IMR-90 (cell line): ENCODE results near the gene FUCA2. TPM values are rescaled to one million over a fixed set of nuclear protein-coding genes. Genes with fewer than 3 reads are reported as not detected.

Source experiments
- ATAC-seq: fragments of 200-7000 bp; cut with Tn5 transposase; 2 replicates; pipeline ENCODE4 v1.9.1; 2020; ENCODE audit warnings: low read depth, mild to moderate bottlenecking, moderate library complexity
- BruUV-seq: library from RNA; stranded (reverse); fragments of 400-500 nt; replicated peaks from 2 replicates; lab custom pipeline; 2021; lab: Mats Ljungman, UMichigan
- CTCF ChIA-PET: fragments of 300-600 bp; formaldehyde crosslinking; extraction: SDS; loops from one replicate; lab custom pipeline; 2021; ENCODE audit warnings: antibody characterized with exemption; lab: Yijun Ruan, JAX
- POLR2A ChIA-PET: fragments of 300-600 bp; sonication (Branson Sonifier 250); formaldehyde crosslinking; loops from one replicate; lab custom pipeline; 2022; ENCODE audit warnings: antibody characterized with exemption; ENCODE audit not compliant: unreplicated experiment; lab: Charles Lee
- DNase-seq: peaks from one replicate; pipeline ENCODE4 v3.0.0; 2013
- H2AFZ ChIP-seq: replicated peaks from 2 replicates; pipeline ENCODE3; 2013; ENCODE audit warnings: low read length, mild to moderate bottlenecking; ENCODE audit not compliant: poor library complexity
- H2AK5ac ChIP-seq: 2 replicates; pipeline ENCODE4 v1.6.1; 2013; ENCODE audit warnings: low read depth, low read length, inconsistent platforms
- H2AK9ac ChIP-seq: replicated peaks from 2 replicates; pipeline ENCODE3; 2013; ENCODE audit warnings: mild to moderate bottlenecking, low read depth, low read length, moderate library complexity; ENCODE audit not compliant: poor library complexity
- H2BK120ac ChIP-seq: 2 replicates; pipeline ENCODE4 v1.6.1; 2013; ENCODE audit warnings: low read depth, low read length, inconsistent platforms
- H2BK15ac ChIP-seq: 3 replicates; pipeline ENCODE4 v1.6.1; 2013; ENCODE audit warnings: low read depth, low read length, inconsistent platforms
- H2BK20ac ChIP-seq: 2 replicates; pipeline ENCODE4 v1.6.1; 2013; ENCODE audit warnings: low read depth, mild to moderate bottlenecking, inconsistent platforms, low read length, moderate library complexity
- H2BK5ac ChIP-seq: 2 replicates; pipeline ENCODE4 v1.6.1; 2013; ENCODE audit warnings: mild to moderate bottlenecking, low read depth, low read length, inconsistent platforms; ENCODE audit not compliant: poor library complexity, severe bottlenecking
- H3K14ac ChIP-seq: replicated peaks from 2 replicates; pipeline ENCODE4 v1.6.1; 2013; ENCODE audit warnings: low read depth, low read length, inconsistent platforms
- H3K18ac ChIP-seq: 2 replicates; pipeline ENCODE4 v1.6.1; 2013; ENCODE audit warnings: low read depth, low read length, control low read depth
- H3K23ac ChIP-seq: 2 replicates; pipeline ENCODE4 v1.6.1; 2013; ENCODE audit warnings: low read depth, low read length, inconsistent platforms
- H3K27ac ChIP-seq: 2 replicates; pipeline ENCODE4 v1.5.1; 2013; ENCODE audit warnings: mild to moderate bottlenecking, control low read depth, low read length; ENCODE audit not compliant: insufficient read depth
- H3K27me3 ChIP-seq: 2 replicates; pipeline ENCODE4 v1.6.1; 2013; ENCODE audit warnings: low read length; ENCODE audit not compliant: control insufficient read depth, insufficient read depth
- H3K36me3 ChIP-seq: 2 replicates; pipeline ENCODE4 v1.6.1; 2013; ENCODE audit warnings: low read length, mixed read lengths; ENCODE audit not compliant: control insufficient read depth, insufficient read depth
- H3K4ac ChIP-seq: 2 replicates; pipeline ENCODE4 v1.6.1; 2013; ENCODE audit warnings: low read depth, low read length, inconsistent platforms
- H3K4me1 ChIP-seq: 2 replicates; pipeline ENCODE4 v1.6.1; 2013; ENCODE audit warnings: low read length, mixed read lengths; ENCODE audit not compliant: control insufficient read depth, insufficient read depth
- H3K4me2 ChIP-seq: 2 replicates; pipeline ENCODE4 v1.6.1; 2013; ENCODE audit warnings: low read depth, mild to moderate bottlenecking, control low read depth, low read length, moderate library complexity
- H3K4me3 ChIP-seq: 2 replicates; pipeline ENCODE4 v1.5.1; 2013; ENCODE audit warnings: low read depth, mild to moderate bottlenecking, control low read depth, low read length, moderate library complexity; ENCODE audit not compliant: insufficient read depth
- H3K56ac ChIP-seq: 2 replicates; pipeline ENCODE4 v1.6.1; 2013; ENCODE audit warnings: low read length, inconsistent platforms; ENCODE audit not compliant: insufficient read depth; ENCODE audit errors: extremely low read depth
- H3K79me1 ChIP-seq, 2 experiments: 2 replicates each; pipeline ENCODE4 v1.6.1; 2013; ENCODE audit warnings: low read length in 2 of 2, inconsistent platforms in 1 of 2, low read depth in 1 of 2
- H3K9ac ChIP-seq: 2 replicates; pipeline ENCODE4 v1.6.1; 2013; ENCODE audit warnings: low read depth, low read length, control low read depth
- H3K9me1 ChIP-seq: 2 replicates; pipeline ENCODE4 v1.6.1; 2013; ENCODE audit warnings: low read length, inconsistent platforms; ENCODE audit not compliant: insufficient read depth
- H3K9me3 ChIP-seq: 2 replicates; pipeline ENCODE4 v1.6.1; 2013; ENCODE audit warnings: low read length; ENCODE audit not compliant: control insufficient read depth, insufficient read depth
- H4K20me1 ChIP-seq: 2 replicates; pipeline ENCODE4 v1.6.1; 2013; ENCODE audit warnings: low read length, inconsistent platforms; ENCODE audit not compliant: insufficient read depth
- H4K5ac ChIP-seq: 2 replicates; pipeline ENCODE4 v1.6.1; 2013; ENCODE audit warnings: mild to moderate bottlenecking, low read depth, low read length, control low read depth
- H4K8ac ChIP-seq, 2 experiments: 2 replicates each; pipeline ENCODE4 v1.6.1; 2013; ENCODE audit warnings: low read depth in 2 of 2, low read length in 2 of 2, control low read depth in 1 of 2, inconsistent platforms in 1 of 2
- H4K91ac ChIP-seq: 2 replicates; pipeline ENCODE4 v1.6.1; 2013; ENCODE audit warnings: low read depth, low read length, inconsistent platforms; ENCODE audit not compliant: insufficient read depth
- CEBPB ChIP-seq: IDR thresholded peaks from 2 replicates; pipeline ENCODE4 v1.6.1; 2012; ENCODE audit warnings: low read depth, low read length, improper control_type of control experiment
- CHD1 ChIP-seq: IDR thresholded peaks from 2 replicates; pipeline ENCODE4 v1.6.1; 2012; ENCODE audit warnings: low read depth, low read length, improper control_type of control experiment
- FOS ChIP-seq: fragments of 150-350 bp; IDR thresholded peaks from 2 replicates; pipeline ENCODE4 v1.6.1; 2016; ENCODE audit warnings: low read depth, low read length
- MAFK ChIP-seq: IDR thresholded peaks from 2 replicates; pipeline ENCODE4 v1.6.1; 2012; ENCODE audit warnings: low read depth, low read length, improper control_type of control experiment
- MAZ ChIP-seq: IDR thresholded peaks from 2 replicates; pipeline ENCODE4 v1.6.1; 2012; ENCODE audit warnings: low read depth, mild to moderate bottlenecking, low read length, improper control_type of control experiment, moderate library complexity, borderline replicate concordance
- MXI1 ChIP-seq: IDR thresholded peaks from 2 replicates; pipeline ENCODE4 v1.6.1; 2012; ENCODE audit warnings: low read depth, mild to moderate bottlenecking, low read length, moderate library complexity, borderline replicate concordance
- NFE2L2 ChIP-seq: fragments of 150-350 bp; IDR thresholded peaks from 2 replicates; pipeline ENCODE4 v1.6.1; 2016; ENCODE audit warnings: low read depth, mild to moderate bottlenecking, low read length
- POLR2A ChIP-seq: IDR thresholded peaks from 2 replicates; pipeline ENCODE4 v1.6.1; 2012; ENCODE audit warnings: mild to moderate bottlenecking, low read depth, low read length
- RAD21 ChIP-seq: IDR thresholded peaks from 2 replicates; pipeline ENCODE4 v1.6.1; 2012; ENCODE audit warnings: low read length, improper control_type of control experiment
- RCOR1 ChIP-seq: IDR thresholded peaks from 2 replicates; pipeline ENCODE4 v1.6.1; 2012; ENCODE audit warnings: mild to moderate bottlenecking, low read length, improper control_type of control experiment; ENCODE audit not compliant: insufficient replicate concordance
- RFX5 ChIP-seq: IDR thresholded peaks from 2 replicates; pipeline ENCODE4 v1.8.0; 2012; ENCODE audit warnings: low read depth, mild to moderate bottlenecking, low read length, moderate library complexity
- SMC3 ChIP-seq: fragments of 150-350 bp; IDR thresholded peaks from 2 replicates; pipeline ENCODE4 v1.6.1; 2016; ENCODE audit warnings: low read depth, mild to moderate bottlenecking, antibody characterized with exemption, low read length, moderate library complexity
- dilution Hi-C: fragments of 300-500 bp; cut with HindIII; formaldehyde crosslinking; loops from one replicate; pipeline ENCODE4 v1.14.3; 2018; ENCODE audit warnings: low sequenced_read_pairs; ENCODE audit not compliant: unreplicated experiment
- in situ Hi-C: fragments of 300-500 bp; cut with MboI; formaldehyde crosslinking; loops from 3 replicates; pipeline ENCODE4 v1.14.3; 2019; ENCODE audit warnings: low sequenced_read_pairs, inconsistent platforms, mixed read lengths
- intact Hi-C: fragments of 100-400 bp; cut with micrococcal nuclease; formaldehyde crosslinking; loops from 2 replicates; pipeline ENCODE4 v1.10.0; 2022
- polyA plus RNA-seq, 3 experiments: library from polyadenylated mRNA; depleted of rRNA; stranded (reverse); fragments of >200 nt; gene quantifications; 2 replicates each; pipeline ENCODE4 v1.2.3, GENCODE V29; 2012; ENCODE audit warnings: low replicate concordance in 1 of 3
- total RNA-seq: library from RNA; depleted of rRNA; stranded (reverse); fragments of >200 nt; gene quantifications from 2 replicates; pipeline ENCODE4 v1.2.3, GENCODE V29; 2012
- TF ChIP-seq, protein P1 (sequence below): fragments of 150-350 bp; IDR thresholded peaks from 2 replicates; pipeline ENCODE4 v1.6.1; 2016; ENCODE audit warnings: low read depth, mild to moderate bottlenecking, low read length, moderate library complexity, borderline replicate concordance

The FUCA2 gene
- total and polyA plus RNA-seq, 2 of the 4 experiments (the other 2 are of a cell fraction) = 44.1 to 47.4 TPM

DNA sequence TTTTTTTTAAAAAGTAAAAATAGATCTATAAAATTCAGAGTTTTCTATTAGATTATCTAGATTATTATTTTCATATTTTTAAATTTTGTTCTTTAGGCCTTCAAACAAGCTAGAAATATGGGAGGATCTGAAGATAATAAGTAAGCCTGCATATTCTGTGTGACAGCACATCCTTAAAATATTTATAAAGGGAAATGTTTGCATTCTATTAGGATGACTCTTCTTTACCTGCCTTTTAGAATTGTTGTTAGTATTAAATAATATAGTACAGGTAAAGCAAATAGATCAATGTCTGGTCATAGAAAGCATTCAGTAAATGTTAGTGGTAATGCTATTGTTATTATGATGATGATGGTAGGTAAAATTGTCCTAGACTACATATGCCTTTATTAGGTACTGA, 43.5 kb downstream of the FUCA2 start:
- Histone ChIP-seq H2BK15ac (no peak overlapping the region), H4K8ac (no peak overlapping the region), H4K91ac (no peak overlapping the region), H3K9me1 (no peaks in the 10 kb centered on the region), H2AK9ac (no peak overlapping the region), H4K5ac (no peak overlapping the region), H4K20me1 (no peaks in the 10 kb centered on the region), H3K79me1 (0 out of 4 replicates have a peak, but pooled peaks cover 0 to 2% of the 10 kb centered on the region in 2 experiments), H3K9me3 (no peaks in the 10 kb centered on the region), H3K4me2 (no peak overlapping the region), H3K4ac (no peak overlapping the region), H2AFZ (no peak overlapping the region), H2BK5ac (no peak overlapping the region), H3K9ac (no peak overlapping the region), H2AK5ac (no peak overlapping the region), H3K14ac (no peak overlapping the region), H3K27ac (no peak overlapping the region), H3K23ac (no peak overlapping the region), H3K36me3 (peaks cover 4% of the 10 kb centered on the region), H3K27me3 (no peaks in the 10 kb centered on the region), H2BK120ac (no peak overlapping the region), H2BK20ac (no peak overlapping the region), H3K18ac (no peak overlapping the region), H3K4me3 (no peak overlapping the region), H3K4me1 (no peaks in the 10 kb centered on the region), H3K56ac (no peak overlapping the region)
- BruUV-seq = no TSS peak
- ChIA-PET POLR2A (no interaction called here), CTCF (no interaction called here)
- no peak for ATAC-seq
- dilution Hi-C loops (no loop called here), intact Hi-C loops (no loop called here), in situ Hi-C loops (no loop called here)
- no peak for DNase-seq
- TF ChIP-seq, protein P1, sequence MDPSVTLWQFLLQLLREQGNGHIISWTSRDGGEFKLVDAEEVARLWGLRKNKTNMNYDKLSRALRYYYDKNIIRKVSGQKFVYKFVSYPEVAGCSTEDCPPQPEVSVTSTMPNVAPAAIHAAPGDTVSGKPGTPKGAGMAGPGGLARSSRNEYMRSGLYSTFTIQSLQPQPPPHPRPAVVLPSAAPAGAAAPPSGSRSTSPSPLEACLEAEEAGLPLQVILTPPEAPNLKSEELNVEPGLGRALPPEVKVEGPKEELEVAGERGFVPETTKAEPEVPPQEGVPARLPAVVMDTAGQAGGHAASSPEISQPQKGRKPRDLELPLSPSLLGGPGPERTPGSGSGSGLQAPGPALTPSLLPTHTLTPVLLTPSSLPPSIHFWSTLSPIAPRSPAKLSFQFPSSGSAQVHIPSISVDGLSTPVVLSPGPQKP = no peak
- no peak for TF ChIP-seq MAZ
- TF ChIP-seq NFE2L2 = no peak
- no peak for TF ChIP-seq RAD21
- no peak for TF ChIP-seq RFX5
- TF ChIP-seq CEBPB = no peak
- no peak for TF ChIP-seq MXI1
- TF ChIP-seq FOS = no peak
- no peak for TF ChIP-seq RCOR1
- TF ChIP-seq SMC3 = no peak
- no peak for TF ChIP-seq POLR2A
- TF ChIP-seq MAFK = no peak
- TF ChIP-seq CHD1 = no peak
